ENCODE measurements around the gene AP5S1. TPM values are rescaled to one million over a fixed set of nuclear protein-coding genes. Genes with fewer than 3 reads are reported as not detected.

Gene AP5S1
- total RNA-seq, 4 donors from 2014 or later: under 0.01 to 18.6 (median 9.5) TPM

GRCh38 chr20:3874194-3874844, 54.0 kb downstream of the AP5S1 start:
- Histone ChIP-seq H3K27me3 (no peaks in the 10 kb centered on the region), H3K27ac (no peak overlapping the region), H3K9me3 (no peaks in the 10 kb centered on the region), H3K4me1 (no peaks in the 10 kb centered on the region), H3K4me3 (no peak overlapping the region), H3K36me3 (no peaks in the 10 kb centered on the region)
- no peak for TF ChIP-seq POLR2A (IDR thresholded peaks at IDR 0.05)
- DNase-seq: no peak
- intact Hi-C loops (cut with DNase I; ENCODE audit: low total_unique reads): no loop called here

GRCh38 chr20:3875378-3875974, 55.1 kb downstream of the AP5S1 start:
- Histone ChIP-seq H3K4me1 (no peaks in the 10 kb centered on the region), H3K27me3 (no peaks in the 10 kb centered on the region), H3K9me3 (no peaks in the 10 kb centered on the region), H3K4me3 (no peak overlapping the region), H3K27ac (no peak overlapping the region), H3K36me3 (no peaks in the 10 kb centered on the region)
- no peak for DNase-seq
- TF ChIP-seq CTCF (IDR thresholded peaks at IDR 0.05) (no peak), POLR2A (IDR thresholded peaks at IDR 0.05) (no peak)
- intact Hi-C loops (cut with DNase I; ENCODE audit: low total_unique reads): no loop called here

- no peaks in the 10 kb centered on the region for H3K36me3 ChIP-seq
- intact Hi-C loops (cut with DNase I; ENCODE audit: low total_unique reads): no loop called here
Observed at GRCh38 chr20:3876000-3876399, 55.7 kb downstream of the AP5S1 start.

GRCh38 chr20:3876676-3877075, 56.3 kb downstream of the AP5S1 start:
- Histone ChIP-seq H3K9me3 (no peaks in the 10 kb centered on the region), H3K4me1 (no peaks in the 10 kb centered on the region), H3K4me3 (no peak overlapping the region), H3K27ac (no peak overlapping the region), H3K36me3 (no peaks in the 10 kb centered on the region), H3K27me3 (no peaks in the 10 kb centered on the region)
- DNase-seq: no peak
- intact Hi-C loops (cut with DNase I; ENCODE audit: low total_unique reads): no loop called here
- TF ChIP-seq POLR2A (IDR thresholded peaks at IDR 0.05) (no peak), CTCF (IDR thresholded peaks at IDR 0.05) (no peak)

More at GRCh38 chr20:3876000-3876399, 55.7 kb downstream of the AP5S1 start:
- Histone ChIP-seq H3K4me3 (no peak overlapping the region), H3K27me3 (no peaks in the 10 kb centered on the region), H3K4me1 (no peaks in the 10 kb centered on the region), H3K9me3 (no peaks in the 10 kb centered on the region), H3K27ac (no peak overlapping the region)
- DNase-seq: no peak
- TF ChIP-seq CTCF (IDR thresholded peaks at IDR 0.05) (no peak), POLR2A (IDR thresholded peaks at IDR 0.05) (no peak)

Other genes starting within 250 kb of the AP5S1 start
- gene GFRA4, start 157.1 kb upstream of the AP5S1 start, total RNA-seq: not detected
- 100 to 1,000 TPM in 2 of 4 donors, 10 to 100 TPM in 2; 66.5 to 215 (median 128) TPM for gene ADAM33, start 138.5 kb upstream of the AP5S1 start, total RNA-seq
- gene SIGLEC1, start 107.9 kb upstream of the AP5S1 start, total RNA-seq: 1 to 10 TPM; 1.0 to 7.9 (median 3.4) TPM
- gene HSPA12B, start 87.9 kb upstream of the AP5S1 start, total RNA-seq: 10 to 100 TPM in 3 of 4 donors, 1 to 10 TPM in 1; 4.7 to 46.2 (median 27.6) TPM
- 10 to 100 TPM in 3 of 4 donors, 1 to 10 TPM in 1; 4.1 to 45.9 (median 34.8) TPM for gene ADISSP, start 52.8 kb upstream of the AP5S1 start, total RNA-seq
- gene SPEF1, start 39.1 kb upstream of the AP5S1 start, total RNA-seq: 1 to 10 TPM in 1 of 4 donors, under 1 TPM in 2, not detected in 1; 0.26 to 1.3 (median 0.37) TPM
- 100 to 1,000 TPM in 2 of 4 donors, 10 to 100 TPM in 2; 18.2 to 127 (median 85.2) TPM for gene CENPB, start 33.8 kb upstream of the AP5S1 start, total RNA-seq
- gene CDC25B, start 24.2 kb upstream of the AP5S1 start, total RNA-seq: 10 to 100 TPM; 13.2 to 72.8 (median 25.5) TPM
- gene MAVS, start 26.3 kb downstream of the AP5S1 start, total RNA-seq: 10 to 100 TPM in 3 of 4 donors, 1 to 10 TPM in 1; 7.4 to 43.2 (median 13.7) TPM
- 10 to 100 TPM; 18.2 to 82.0 (median 53.5) TPM for gene PANK2, start 68.8 kb downstream of the AP5S1 start, total RNA-seq
- gene RNF24, start 195.0 kb downstream of the AP5S1 start, total RNA-seq: 10 to 100 TPM in 3 of 4 donors, 1 to 10 TPM in 1; 2.3 to 23.8 (median 16.9) TPM

All from uterus (tissue), 4 donors.